ENCODE data around the gene NECAP2. TPM values are rescaled to one million over a fixed set of nuclear protein-coding genes. Genes with fewer than 3 reads are reported as not detected.

The NECAP2 gene
- total RNA-seq, 1 donor from 2014 or later, result 41.7 TPM

GRCh38 chr1:16436946-16437474 lies 3.5 kb upstream of the NECAP2 start, which contains the start of gene SPATA21:
Gene SPATA21 (minus strand): TSS chr1:16437424. CDS start chr1:16431371, 6,053 bp downstream.
- Histone ChIP-seq H3K27ac (no peak within 1 kb of the TSS), H3K9me3 (no peaks in the 10 kb centered on the region), H3K27me3 (no peaks in the 10 kb centered on the region), H3K4me3 (no peak within 1 kb of the TSS), H3K36me3 (no peaks in the 10 kb centered on the region), H3K4me1 (peaks cover 16% of the 10 kb centered on the region)
- TF ChIP-seq, protein P1, sequence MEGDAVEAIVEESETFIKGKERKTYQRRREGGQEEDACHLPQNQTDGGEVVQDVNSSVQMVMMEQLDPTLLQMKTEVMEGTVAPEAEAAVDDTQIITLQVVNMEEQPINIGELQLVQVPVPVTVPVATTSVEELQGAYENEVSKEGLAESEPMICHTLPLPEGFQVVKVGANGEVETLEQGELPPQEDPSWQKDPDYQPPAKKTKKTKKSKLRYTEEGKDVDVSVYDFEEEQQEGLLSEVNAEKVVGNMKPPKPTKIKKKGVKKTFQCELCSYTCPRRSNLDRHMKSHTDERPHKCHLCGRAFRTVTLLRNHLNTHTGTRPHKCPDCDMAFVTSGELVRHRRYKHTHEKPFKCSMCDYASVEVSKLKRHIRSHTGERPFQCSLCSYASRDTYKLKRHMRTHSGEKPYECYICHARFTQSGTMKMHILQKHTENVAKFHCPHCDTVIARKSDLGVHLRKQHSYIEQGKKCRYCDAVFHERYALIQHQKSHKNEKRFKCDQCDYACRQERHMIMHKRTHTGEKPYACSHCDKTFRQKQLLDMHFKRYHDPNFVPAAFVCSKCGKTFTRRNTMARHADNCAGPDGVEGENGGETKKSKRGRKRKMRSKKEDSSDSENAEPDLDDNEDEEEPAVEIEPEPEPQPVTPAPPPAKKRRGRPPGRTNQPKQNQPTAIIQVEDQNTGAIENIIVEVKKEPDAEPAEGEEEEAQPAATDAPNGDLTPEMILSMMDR (IDR thresholded peaks at IDR 0.05), result no peak
- TF ChIP-seq POLR2A (IDR thresholded peaks at IDR 0.05), result no peak
- TF ChIP-seq POLR2AphosphoS5 (IDR thresholded peaks at IDR 0.05; ENCODE audit: insufficient read depth in 1 of 2, low read depth in 1 of 2), result no peak
- intact Hi-C loops (cut with DNase I), result no loop called here
- DNase-seq (ENCODE audit: extremely low spot score in 2 of 2), result no peak

DNA sequence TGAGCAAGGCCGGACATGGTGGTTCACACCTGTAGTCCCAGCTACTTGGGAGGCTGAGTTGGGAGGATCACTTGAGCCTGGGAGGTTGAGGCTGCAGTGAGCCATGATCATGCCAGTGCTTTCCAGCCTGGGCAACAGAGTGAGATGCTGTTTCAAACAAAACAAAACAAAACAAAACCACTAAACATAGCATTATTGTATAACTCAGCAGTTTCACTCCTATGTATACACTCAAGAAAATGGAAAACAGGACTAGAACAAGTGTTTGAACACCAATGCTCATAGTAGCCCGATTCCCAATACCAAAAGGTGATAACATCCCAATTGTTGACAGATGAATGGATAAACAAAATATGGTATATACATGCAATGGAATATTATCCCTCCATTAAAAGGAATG lies 2.0 kb upstream of the NECAP2 start:
- H3K4me1 ChIP-seq, result peaks cover 31% of the 10 kb centered on the region
- H3K27me3 ChIP-seq, result no peaks in the 10 kb centered on the region
- H3K9me3 ChIP-seq, result no peaks in the 10 kb centered on the region
- no peaks in the 10 kb centered on the region for H3K36me3 ChIP-seq
- intact Hi-C loops (cut with DNase I), result no loop called here
- no peak for DNase-seq (ENCODE audit: extremely low spot score in 2 of 2)
- TF ChIP-seq POLR2A (IDR thresholded peaks at IDR 0.05) (no peak), POLR2AphosphoS5 (IDR thresholded peaks at IDR 0.05; ENCODE audit: insufficient read depth in 1 of 2, low read depth in 1 of 2) (no peak)
- TF ChIP-seq, protein P1 (IDR thresholded peaks at IDR 0.05), result no peak
- no peak overlapping the region for H3K27ac ChIP-seq
- no peak overlapping the region for H3K4me3 ChIP-seq

DNA sequence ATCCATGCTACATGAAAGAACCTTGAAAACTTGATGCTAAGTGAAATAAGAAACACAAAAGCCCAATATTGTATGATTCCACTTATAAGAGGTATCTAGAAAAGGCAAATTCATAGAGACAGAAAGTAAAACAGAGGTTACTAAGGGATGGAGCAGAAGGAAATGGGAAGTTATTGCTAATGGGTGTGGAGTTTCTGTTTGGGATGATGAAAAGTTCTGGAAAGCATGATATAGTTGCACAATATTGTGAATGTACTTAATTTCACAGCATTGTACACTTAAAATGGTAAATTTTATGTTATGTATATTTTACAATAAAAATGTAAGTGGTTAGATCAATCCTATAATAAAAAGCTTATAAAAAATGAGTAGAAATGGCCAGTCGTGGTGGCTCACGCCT lies 1.6 kb upstream of the NECAP2 start:
- no peak for DNase-seq (ENCODE audit: extremely low spot score in 2 of 2)
- Histone ChIP-seq H3K4me1 (peaks cover 35% of the 10 kb centered on the region), H3K27me3 (no peaks in the 10 kb centered on the region), H3K4me3 (no peak overlapping the region), H3K9me3 (no peaks in the 10 kb centered on the region), H3K36me3 (peaks cover 0 to under 1% of the 10 kb centered on the region in 2 donors), H3K27ac (no peak overlapping the region)
- intact Hi-C loops (cut with DNase I), result no loop called here
- TF ChIP-seq, protein P1 (IDR thresholded peaks at IDR 0.05), result no peak
- TF ChIP-seq POLR2AphosphoS5 (IDR thresholded peaks at IDR 0.05; ENCODE audit: insufficient read depth in 1 of 2, low read depth in 1 of 2) (no peak), POLR2A (IDR thresholded peaks at IDR 0.05) (no peak)

- H3K36me3 ChIP-seq, result peaks cover 0 to 13% of the 10 kb centered on the region in 2 donors
- H3K9me3 ChIP-seq, result no peaks in the 10 kb centered on the region
- intact Hi-C loops (cut with DNase I), result no loop called here
- H3K27ac ChIP-seq, result peak overlapping the region; percentile 77
- H3K27me3 ChIP-seq, result no peaks in the 10 kb centered on the region
- no peak for DNase-seq (ENCODE audit: extremely low spot score in 2 of 2)
- peak overlapping the region; percentile 72 to 85 for H3K4me3 ChIP-seq
- peaks cover 40% of the 10 kb centered on the region for H3K4me1 ChIP-seq
- TF ChIP-seq POLR2A (IDR thresholded peaks at IDR 0.05) (no peak), POLR2AphosphoS5 (IDR thresholded peaks at IDR 0.05; ENCODE audit: insufficient read depth in 1 of 2, low read depth in 1 of 2) (no peak)
- TF ChIP-seq, protein P1 (IDR thresholded peaks at IDR 0.05), result no peak
Observed at GRCh38 chr1:16440131-16440469, 424 bp upstream of the NECAP2 start.

DNA sequence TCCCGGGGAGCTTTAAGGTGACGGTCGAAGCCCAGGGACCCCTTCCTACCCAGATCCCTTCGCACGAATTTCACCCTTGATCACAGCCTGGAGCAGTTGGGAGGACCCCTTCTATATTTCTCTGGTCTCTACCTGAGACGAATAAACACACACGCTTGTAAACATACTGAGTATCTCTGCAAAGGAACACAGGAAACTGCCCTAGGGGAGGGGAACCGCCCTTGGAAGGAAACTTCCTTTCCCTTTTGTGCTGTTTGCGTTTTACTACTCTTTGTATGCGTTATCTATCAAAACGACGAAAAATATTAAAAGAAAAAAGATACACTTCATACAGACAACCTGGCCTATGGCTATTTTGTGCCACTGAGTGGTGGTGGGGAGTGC lies 750 bp downstream of the NECAP2 start:
- intact Hi-C loops (cut with DNase I), result no loop called here
- Histone ChIP-seq H3K36me3 (peaks cover 0 to 22% of the 10 kb centered on the region in 2 donors), H3K9me3 (no peaks in the 10 kb centered on the region), H3K27me3 (no peaks in the 10 kb centered on the region), H3K4me1 (peaks cover 40% of the 10 kb centered on the region), H3K4me3 (peak overlapping the region; percentile 72 to 85), H3K27ac (peak overlapping the region; percentile 77)
- DNase-seq (ENCODE audit: extremely low spot score in 2 of 2), result no peak
- TF ChIP-seq POLR2AphosphoS5 (IDR thresholded peaks at IDR 0.05; ENCODE audit: insufficient read depth in 1 of 2, low read depth in 1 of 2) (no peak), POLR2A (IDR thresholded peaks at IDR 0.05) (no peak)
- TF ChIP-seq, protein P1 (IDR thresholded peaks at IDR 0.05), result no peak
